GM12878 (cell line): ENCODE results near the gene ANP32B. TPM values are rescaled to one million over a fixed set of nuclear protein-coding genes. Genes with fewer than 3 reads are reported as not detected.

Experiments used
- ATAC-seq: fragments of 200-7000 bp; cut with Tn5 transposase; 3 replicates; pipeline ENCODE4 v1.9.1; 2020; ENCODE audit warnings: mild to moderate bottlenecking, moderate library complexity
- BruUV-seq: library from RNA; stranded (reverse); fragments of 400-500 nt; replicated peaks from 2 replicates; lab custom pipeline; 2021; lab: Mats Ljungman, UMichigan
- CTCF ChIA-PET: fragments of 300-600 bp; sonication (Branson Sonifier 250); formaldehyde crosslinking; extraction: SDS; loops from one replicate; lab custom pipeline; 2021; ENCODE audit warnings: inconsistent platforms; lab: Yijun Ruan, JAX
- POLR2A ChIA-PET: fragments of 350-600 bp; formaldehyde crosslinking; extraction: SDS; loops from one replicate; lab custom pipeline; 2021; ENCODE audit warnings: inconsistent platforms; lab: Charles Lee
- RAD21 ChIA-PET: fragments of 300-600 bp; sonication (Branson Sonifier 250); formaldehyde crosslinking; loops from one replicate; lab custom pipeline; 2023; ENCODE audit warnings: antibody characterized with exemption; ENCODE audit not compliant: unreplicated experiment; lab: Charles Lee
- SMC1A ChIA-PET: fragments of 300-600 bp; sonication (Branson Sonifier 250); formaldehyde crosslinking; loops from one replicate; lab custom pipeline; 2023; ENCODE audit not compliant: unreplicated experiment, uncharacterized antibody; lab: Charles Lee
- DNase-seq: peaks from one replicate; pipeline ENCODE4 v3.0.0-alpha.2; 2011; ENCODE audit warnings: low read depth, low spot score
- FAIRE-seq: peaks from 3 replicates; lab custom pipeline; 2011; peaks lifted over from hg19 to GRCh38; lab: Jason Lieb, UNC
- H2AFZ ChIP-seq: 2 replicates; pipeline ENCODE4 v1.6.0; 2011; ENCODE audit warnings: low read depth, low read length, control low read depth; ENCODE audit not compliant: control insufficient read depth
- H3K27ac ChIP-seq: 2 replicates; pipeline ENCODE4 v1.5.1; 2011; ENCODE audit warnings: control low read depth; ENCODE audit not compliant: control insufficient read depth, insufficient read depth
- H3K27me3 ChIP-seq, 2 experiments: replicated peaks in 1 of 2; 2 replicates each; pipeline versions ENCODE4 v1.6.0 to v1.6.1; 2011; ENCODE audit warnings: low read length in 1 of 2; ENCODE audit not compliant: control insufficient read depth in 2 of 2, insufficient read depth in 2 of 2
- H3K36me3 ChIP-seq, 2 experiments: 2 replicates each; pipeline ENCODE4 v1.5.1; 2011; ENCODE audit warnings: low read length in 1 of 2; ENCODE audit not compliant: control insufficient read depth in 2 of 2, insufficient read depth in 2 of 2
- H3K4me1 ChIP-seq: 2 replicates; pipeline ENCODE4 v1.6.1; 2011; ENCODE audit warnings: mild to moderate bottlenecking, low read length, moderate library complexity, mixed read lengths; ENCODE audit not compliant: control insufficient read depth, insufficient read depth
- H3K4me2 ChIP-seq: 2 replicates; pipeline ENCODE4 v1.6.0; 2011; ENCODE audit warnings: control low read depth; ENCODE audit not compliant: control insufficient read depth, insufficient read depth
- H3K4me3 ChIP-seq: fragments of 200-600 bp; sonication (generic); 2 replicates; pipeline ENCODE4 v1.5.1; 2016
- H3K79me2 ChIP-seq: 2 replicates; pipeline ENCODE4 v1.6.0; 2011; ENCODE audit warnings: low read length; ENCODE audit not compliant: control insufficient read depth, insufficient read depth
- H3K9ac ChIP-seq: 2 replicates; pipeline ENCODE4 v1.8.0; 2011; ENCODE audit warnings: low read length, control low read depth, mixed read lengths; ENCODE audit not compliant: control insufficient read depth, insufficient read depth
- H3K9me3 ChIP-seq: replicated peaks from 3 replicates; pipeline ENCODE4 v1.5.1; 2011; ENCODE audit warnings: mild to moderate bottlenecking, low read length; ENCODE audit not compliant: control insufficient read depth, insufficient read depth
- H4K20me1 ChIP-seq: 2 replicates; pipeline ENCODE4 v1.6.0; 2011; ENCODE audit not compliant: control insufficient read depth, insufficient read depth
- HDAC2 ChIP-seq: fragments of 200-600 bp; sonication (generic); IDR thresholded peaks from 2 replicates; pipeline ENCODE4 v1.6.1; 2017
- RAD21 ChIP-seq: IDR thresholded peaks from 2 replicates; pipeline ENCODE4 v1.6.1; 2011; ENCODE audit warnings: mild to moderate bottlenecking, low read depth, low read length, moderate library complexity; ENCODE audit not compliant: insufficient read depth
- WGBS: methylation state at CpG from one replicate; pipeline ENCODE4 v1.1.6; 2016; ENCODE audit warnings: low lambda C conversion rate; ENCODE audit not compliant: insufficient replicate concordance, insufficient coverage; ENCODE audit errors: missing lambda C conversion rate; 5-methylcytosine and 5-hydroxymethylcytosine counted together
- in situ Hi-C: fragments of 300-500 bp; cut with MboI; formaldehyde crosslinking; loops from 9 replicates; pipeline ENCODE4 v1.14.3; 2018; ENCODE audit warnings: mixed read lengths
- intact Hi-C: fragments of 100-400 bp; cut with micrococcal nuclease; formaldehyde crosslinking; loops from one replicate; pipeline ENCODE4 v1.14.2; 2022; ENCODE audit not compliant: unreplicated experiment
- polyA plus RNA-seq, 11 experiments: library from polyadenylated mRNA; depleted of rRNA in 4 of 11; unstranded in 6 of 11; stranded (reverse) in 5 of 11; fragments of >200 nt; fragmentation: Nextera tagmentation in 4 of 11; fragmentation: Illumina TruSeq in 1 of 11; extraction: Ambion mirVana in 4 of 11; extraction: Trizol in 1 of 11; gene quantifications; 1 replicate in 1 of 11; 2 replicates in 10 of 11; pipeline versions ENCODE4 v1.2.1 to v1.2.3, GENCODE V29; 2011 to 2016; ENCODE audit warnings: inconsistent platforms in 2 of 11, missing spikeins in 2 of 11, low read depth in 1 of 11
- total RNA-seq, 4 experiments: library from RNA; depleted of rRNA in 3 of 4; stranded (reverse); fragments of >200 nt in 3 of 4; fragmentation: Illumina TruSeq in 1 of 4; extraction: Trizol in 1 of 4; gene quantifications; 2 replicates each; pipeline versions ENCODE4 v1.2.1 to v1.2.3, GENCODE V29; 2013 to 2021
- TF ChIP-seq, protein P1 (sequence below): fragments of 450-650 bp; IDR thresholded peaks from 2 replicates; pipeline ENCODE4 v1.6.1; 2016; ENCODE audit warnings: mild to moderate bottlenecking, moderate library complexity, borderline replicate concordance

Gene ANP32B
- total and polyA plus RNA-seq, 10 of the 15 experiments (the other 5 are each of a cell fraction or from before 2014, with no cell fraction given): 24.5 to 419 (median 171) TPM

DNA sequence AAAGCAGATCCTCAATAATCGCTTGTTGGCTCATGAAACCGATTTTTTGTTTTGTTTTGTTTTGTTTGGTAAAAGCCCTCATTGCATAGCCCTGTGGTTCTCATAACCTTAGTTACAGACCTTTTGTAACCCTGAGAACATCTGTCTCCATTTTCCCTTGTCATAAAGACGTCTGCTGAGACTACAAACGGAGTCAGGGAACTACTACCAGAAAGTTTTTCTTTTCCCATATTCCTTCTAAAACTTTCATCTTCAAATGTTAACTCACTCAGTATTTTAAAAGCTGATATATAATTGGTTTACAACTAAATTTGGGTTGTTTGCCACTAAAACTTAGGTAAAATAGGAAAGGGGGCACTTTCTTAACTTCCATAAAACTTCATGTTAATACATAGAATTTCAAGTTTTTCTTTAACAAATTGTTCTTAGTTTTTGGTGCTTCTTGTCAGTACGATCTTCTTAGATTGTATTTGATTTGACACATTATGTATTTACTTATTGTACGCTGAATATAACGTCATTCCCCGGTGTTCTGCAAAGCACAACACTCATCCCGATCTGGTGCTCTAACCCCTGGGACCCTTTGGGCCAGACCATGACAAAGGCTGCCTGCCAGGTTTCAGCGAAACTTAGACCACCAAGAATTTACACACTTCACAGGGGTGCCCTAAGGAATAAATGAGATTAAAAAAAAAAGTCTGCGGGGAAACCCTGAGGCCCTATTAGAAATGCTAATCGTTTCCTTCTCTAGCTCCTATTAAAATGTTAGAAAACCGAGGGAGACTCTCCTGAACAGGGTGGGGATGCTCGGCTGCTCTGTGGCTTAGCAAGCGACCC is 1.1 kb upstream of the ANP32B start:
- no TSS peak for BruUV-seq
- H3K36me3 ChIP-seq: no peaks in the 10 kb centered on the region
- peaks cover 48% of the 10 kb centered on the region for H3K79me2 ChIP-seq
- no peaks in the 10 kb centered on the region for H3K27me3 ChIP-seq
- H3K4me3 ChIP-seq: peak overlapping the region; percentile 79
- peak overlapping the region; percentile 92 for H2AFZ ChIP-seq
- peak overlapping the region; percentile 99 for H3K9ac ChIP-seq
- DNase-seq (no peak), FAIRE-seq (no peak), ATAC-seq (no peak)
- H3K4me1 ChIP-seq: peaks cover 15% of the 10 kb centered on the region
- no peaks in the 10 kb centered on the region for H4K20me1 ChIP-seq
- intact Hi-C loops (loop anchor here (2.0 kb wide), 2 partner anchors 53 to 59 kb away; partner anchors contain the start of gene TRMO), in situ Hi-C loops (no loop called here)
- TF ChIP-seq RAD21: no peak
- TF ChIP-seq HDAC2: 0 out of 2 replicates have a peak, but pooled peaks have one; percentile 21
- TF ChIP-seq, protein P1, sequence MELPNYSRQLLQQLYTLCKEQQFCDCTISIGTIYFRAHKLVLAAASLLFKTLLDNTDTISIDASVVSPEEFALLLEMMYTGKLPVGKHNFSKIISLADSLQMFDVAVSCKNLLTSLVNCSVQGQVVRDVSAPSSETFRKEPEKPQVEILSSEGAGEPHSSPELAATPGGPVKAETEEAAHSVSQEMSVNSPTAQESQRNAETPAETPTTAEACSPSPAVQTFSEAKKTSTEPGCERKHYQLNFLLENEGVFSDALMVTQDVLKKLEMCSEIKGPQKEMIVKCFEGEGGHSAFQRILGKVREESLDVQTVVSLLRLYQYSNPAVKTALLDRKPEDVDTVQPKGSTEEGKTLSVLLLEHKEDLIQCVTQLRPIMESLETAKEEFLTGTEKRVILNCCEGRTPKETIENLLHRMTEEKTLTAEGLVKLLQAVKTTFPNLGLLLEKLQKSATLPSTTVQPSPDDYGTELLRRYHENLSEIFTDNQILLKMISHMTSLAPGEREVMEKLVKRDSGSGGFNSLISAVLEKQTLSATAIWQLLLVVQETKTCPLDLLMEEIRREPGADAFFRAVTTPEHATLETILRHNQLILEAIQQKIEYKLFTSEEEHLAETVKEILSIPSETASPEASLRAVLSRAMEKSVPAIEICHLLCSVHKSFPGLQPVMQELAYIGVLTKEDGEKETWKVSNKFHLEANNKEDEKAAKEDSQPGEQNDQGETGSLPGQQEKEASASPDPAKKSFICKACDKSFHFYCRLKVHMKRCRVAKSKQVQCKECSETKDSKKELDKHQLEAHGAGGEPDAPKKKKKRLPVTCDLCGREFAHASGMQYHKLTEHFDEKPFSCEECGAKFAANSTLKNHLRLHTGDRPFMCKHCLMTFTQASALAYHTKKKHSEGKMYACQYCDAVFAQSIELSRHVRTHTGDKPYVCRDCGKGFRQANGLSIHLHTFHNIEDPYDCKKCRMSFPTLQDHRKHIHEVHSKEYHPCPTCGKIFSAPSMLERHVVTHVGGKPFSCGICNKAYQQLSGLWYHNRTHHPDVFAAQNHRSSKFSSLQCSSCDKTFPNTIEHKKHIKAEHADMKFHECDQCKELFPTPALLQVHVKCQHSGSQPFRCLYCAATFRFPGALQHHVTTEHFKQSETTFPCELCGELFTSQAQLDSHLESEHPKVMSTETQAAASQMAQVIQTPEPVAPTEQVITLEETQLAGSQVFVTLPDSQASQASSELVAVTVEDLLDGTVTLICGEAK: 0 out of 2 replicates have a peak, but pooled peaks have one; percentile 24
- ChIA-PET CTCF (interaction anchor here (0.6 to 3.6 kb wide), 10 partner anchors 10 to 275 kb away, joined by 3 to 26 read pairs (median 3); partner anchors contain the start of genes TBC1D2 and TRMO), POLR2A (interaction anchor here (0.6 to 2.0 kb wide), 7 partner anchors 9 to 122 kb away, joined by 3 to 7 read pairs (median 3); partner anchors contain the start of gene NANS), SMC1A (interaction anchor here (0.6 to 1.4 kb wide), 10 partner anchors 9 to 397 kb away, joined by 3 to 5 read pairs (median 3); no protein-coding TSS in a partner anchor), RAD21 (interaction anchor here (0.7 to 1.8 kb wide), 4 partner anchors 52 to 344 kb away, joined by 3 to 9 read pairs (median 7); partner anchors contain the start of gene TRMO)
- peak overlapping the region; percentile 77 for H3K4me2 ChIP-seq
- WGBS: 30% methylated on average over 15 of the region's 15 CpGs
- peak overlapping the region; percentile 99; the same call in 1 of the 2 replicates for H3K27ac ChIP-seq
- no peaks in the 10 kb centered on the region for H3K9me3 ChIP-seq
